Esophagus (tissue), 2 donors: Measurements from ENCODE around the gene COL15A1. TPM values are rescaled to one million over a fixed set of nuclear protein-coding genes. Genes with fewer than 3 reads are reported as not detected.
"Not testable (repeated sequence)": the region's sequence is repeated elsewhere in the genome, so short reads cannot be mapped to it uniquely, and the experiment has no call there.

Source experiments
- H3K27ac ChIP-seq, 2 donors: one replicate each; pipeline ENCODE4 v1.5.1; 2013; ENCODE audit warnings: low read depth in 2 of 2, mild to moderate bottlenecking in 2 of 2, inconsistent platforms in 1 of 2, low read length in 1 of 2, moderate library complexity in 1 of 2
- H3K27me3 ChIP-seq, 2 donors: one replicate each; pipeline ENCODE4 v1.6.1; 2013; ENCODE audit warnings: low read length in 2 of 2, control low read depth in 1 of 2, mild to moderate bottlenecking in 1 of 2; ENCODE audit not compliant: insufficient read depth in 2 of 2, control insufficient read depth in 1 of 2
- H3K36me3 ChIP-seq, 2 donors: one replicate each; pipeline ENCODE4 v1.6.1; 2013; ENCODE audit warnings: low read length in 1 of 2; ENCODE audit not compliant: control insufficient read depth in 2 of 2, insufficient read depth in 2 of 2
- H3K4me1 ChIP-seq, 2 donors: one replicate each; pipeline ENCODE4 v1.6.1; 2013; ENCODE audit warnings: low read length in 1 of 2; ENCODE audit not compliant: control insufficient read depth in 2 of 2, insufficient read depth in 2 of 2
- H3K4me3 ChIP-seq, 2 donors: one replicate each; pipeline ENCODE4 v1.5.1; 2013; ENCODE audit warnings: low read length in 2 of 2, mild to moderate bottlenecking in 2 of 2, low read depth in 1 of 2, moderate library complexity in 1 of 2
- H3K9me3 ChIP-seq, 2 donors: one replicate each; pipeline ENCODE4 v1.6.1; 2013; ENCODE audit warnings: mild to moderate bottlenecking in 2 of 2, low read depth in 1 of 2, low read length in 1 of 2, moderate library complexity in 1 of 2; ENCODE audit not compliant: control insufficient read depth in 2 of 2, insufficient read depth in 1 of 2
- WGBS, 2 donors: extraction: QIAGEN DNeasy Blood & Tissue Kit; methylation state at CpG; one replicate each; pipeline ENCODE4 v1.1.7; 2013; 5-methylcytosine and 5-hydroxymethylcytosine counted together
- polyA plus RNA-seq, 2 donors: library from polyadenylated mRNA; stranded (reverse); fragments of 200-250 nt; gene quantifications; one replicate each; pipeline ENCODE4 v1.2.3, GENCODE V29; 2013
- donor health status: healthy with polysubstance abuse.
- donor health status: Bipolar disorder and iron deficiency.

Gene COL15A1
- polyA plus RNA-seq, 2 donors, result 5.2 to 7.3 TPM

GRCh38 chr9:98902925-98903324 lies 40.8 kb upstream of the COL15A1 start:
- 77 to 92% methylated on average over 5 of the region's 5 CpGs for WGBS, 2 donors
- Histone ChIP-seq H3K27ac (no peak overlapping the region), H3K36me3 (no peaks in the 10 kb centered on the region), H3K4me1 (no peaks in the 10 kb centered on the region), H3K9me3 (no peaks in the 10 kb centered on the region), H3K27me3 (no peaks in the 10 kb centered on the region), H3K4me3 (no peak overlapping the region)

DNA sequence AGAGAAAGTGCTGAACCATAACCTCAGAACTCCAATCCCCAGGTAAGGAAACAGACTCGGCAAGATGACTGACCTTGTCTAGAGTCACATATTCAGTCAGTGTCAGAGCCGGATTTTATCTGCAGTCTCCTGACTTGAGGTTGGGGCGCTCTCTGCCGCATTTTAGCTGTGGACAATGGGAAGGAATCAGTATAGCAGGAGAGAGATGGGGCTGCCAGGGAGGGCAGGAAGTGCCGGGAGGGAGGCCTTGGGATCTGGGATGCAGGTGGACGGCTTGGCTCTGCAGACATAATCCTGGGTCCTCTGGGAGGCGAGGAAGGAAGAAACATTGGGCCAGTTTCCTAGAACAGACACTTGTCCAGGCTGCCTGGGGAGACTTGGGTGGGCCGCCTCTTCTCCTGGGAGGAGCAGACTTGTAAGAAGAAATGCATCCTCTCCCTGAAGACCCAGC lies 39.7 kb upstream of the COL15A1 start:
- Histone ChIP-seq H3K9me3 (no peaks in the 10 kb centered on the region), H3K4me1 (peaks cover 5 to 7% of the 10 kb centered on the region in 2 donors), H3K27me3 (no peaks in the 10 kb centered on the region), H3K4me3 (no peak overlapping the region), H3K27ac (no peak overlapping the region), H3K36me3 (no peaks in the 10 kb centered on the region)
- WGBS, 2 donors, result 78 to 83% methylated on average over 8 of the region's 8 CpGs

- WGBS, 2 donors, result 71 to 81% methylated on average over 4 of the region's 4 CpGs
- no peaks in the 10 kb centered on the region for H3K27me3 ChIP-seq
- no peak overlapping the region for H3K4me3 ChIP-seq
- peaks cover 5 to 7% of the 10 kb centered on the region in 2 donors for H3K4me1 ChIP-seq
- H3K9me3 ChIP-seq, result no peaks in the 10 kb centered on the region
- no peak overlapping the region for H3K27ac ChIP-seq
- H3K36me3 ChIP-seq, result no peaks in the 10 kb centered on the region
These were observed 38.7 kb upstream of the COL15A1 start for GRCh38 chr9:98905015-98905414.

- Histone ChIP-seq H3K4me3 (no peak overlapping the region), H3K4me1 (peaks cover 5 to 7% of the 10 kb centered on the region in 2 donors), H3K36me3 (no peaks in the 10 kb centered on the region), H3K27ac (peak overlapping the region in 1 of 2 donors; percentile 22), H3K9me3 (no peaks in the 10 kb centered on the region), H3K27me3 (no peaks in the 10 kb centered on the region)
- 62 to 71% methylated on average over 8 of the region's 8 CpGs for WGBS, 2 donors
These were observed 37.2 kb upstream of the COL15A1 start for GRCh38 chr9:98906273-98907040.

- WGBS, 2 donors, result 83 to 84% methylated on average over 4 of the region's 4 CpGs
- no peaks in the 10 kb centered on the region for H3K27me3 ChIP-seq
- H3K4me1 ChIP-seq, result peaks cover 5 to 7% of the 10 kb centered on the region in 2 donors
- peak overlapping the region in 1 of 2 donors; percentile 22 for H3K27ac ChIP-seq
- no peaks in the 10 kb centered on the region for H3K9me3 ChIP-seq
- no peaks in the 10 kb centered on the region for H3K36me3 ChIP-seq
- H3K4me3 ChIP-seq, result no peak overlapping the region
These were observed 36.7 kb upstream of the COL15A1 start for GRCh38 chr9:98907055-98907454.

- 38 to 51% methylated on average over 5 of the region's 5 CpGs for WGBS, 2 donors
- H3K9me3 ChIP-seq, result no peaks in the 10 kb centered on the region
- no peaks in the 10 kb centered on the region for H3K36me3 ChIP-seq
- peaks cover 5 to 7% of the 10 kb centered on the region in 2 donors for H3K4me1 ChIP-seq
- H3K27ac ChIP-seq, result peak overlapping the region; percentile 40 to 59
- H3K4me3 ChIP-seq, result no peak overlapping the region
- no peaks in the 10 kb centered on the region for H3K27me3 ChIP-seq
These were observed 34.6 kb upstream of the COL15A1 start for GRCh38 chr9:98908897-98909634.

DNA sequence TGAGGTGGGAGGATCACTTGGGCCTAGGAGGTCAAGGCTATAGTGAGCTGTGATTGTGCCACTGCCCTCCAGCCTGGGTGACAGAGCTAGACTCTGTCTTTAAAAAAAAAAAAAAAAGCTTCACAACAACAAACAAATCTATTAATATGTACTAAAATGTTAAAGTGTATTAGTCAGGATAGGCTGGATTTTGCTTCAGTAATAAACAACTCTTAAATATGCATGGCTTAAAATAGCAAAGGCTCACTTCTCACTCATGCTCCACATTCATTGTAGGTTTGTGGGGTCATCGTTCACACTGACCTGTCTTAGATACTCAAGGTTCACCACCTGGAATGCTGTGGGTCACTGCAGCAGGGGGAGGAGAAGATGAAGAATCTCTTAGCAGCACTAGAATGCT lies 33.8 kb upstream of the COL15A1 start:
- Histone ChIP-seq H3K36me3 (no peaks in the 10 kb centered on the region), H3K27me3 (no peaks in the 10 kb centered on the region), H3K4me1 (peaks cover 5 to 7% of the 10 kb centered on the region in 2 donors), H3K9me3 (no peaks in the 10 kb centered on the region), H3K4me3 (no peak overlapping the region), H3K27ac (no peak overlapping the region)
- 78 to 83% methylated on average over 1 of the region's 1 CpG for WGBS, 2 donors

DNA sequence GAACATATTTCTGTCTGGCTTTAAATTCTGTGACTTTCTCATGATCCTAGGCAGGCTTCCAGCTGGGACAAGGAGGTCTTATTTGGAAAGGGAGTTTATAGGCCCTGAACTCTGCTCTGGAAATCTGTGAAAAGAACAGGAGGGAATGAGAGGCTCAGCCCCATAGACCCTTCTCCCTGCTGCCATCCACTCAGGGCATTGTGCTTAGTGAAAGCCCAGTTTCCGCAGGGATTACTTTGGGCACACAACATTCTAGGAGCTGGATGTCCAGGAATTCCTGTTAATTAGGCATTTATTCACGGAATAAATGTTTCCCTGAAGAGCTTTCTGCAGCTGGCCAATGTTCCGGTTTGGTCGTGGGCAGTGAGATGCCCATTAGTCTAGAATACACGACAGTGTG lies 32.7 kb upstream of the COL15A1 start:
- no peaks in the 10 kb centered on the region for H3K9me3 ChIP-seq
- H3K27ac ChIP-seq, result no peak overlapping the region
- H3K4me3 ChIP-seq, result no peak overlapping the region
- H3K4me1 ChIP-seq, result peaks cover 5 to 7% of the 10 kb centered on the region in 2 donors
- WGBS, 2 donors, result 73 to 75% methylated on average over 5 of the region's 5 CpGs
- no peaks in the 10 kb centered on the region for H3K36me3 ChIP-seq
- H3K27me3 ChIP-seq, result no peaks in the 10 kb centered on the region

DNA sequence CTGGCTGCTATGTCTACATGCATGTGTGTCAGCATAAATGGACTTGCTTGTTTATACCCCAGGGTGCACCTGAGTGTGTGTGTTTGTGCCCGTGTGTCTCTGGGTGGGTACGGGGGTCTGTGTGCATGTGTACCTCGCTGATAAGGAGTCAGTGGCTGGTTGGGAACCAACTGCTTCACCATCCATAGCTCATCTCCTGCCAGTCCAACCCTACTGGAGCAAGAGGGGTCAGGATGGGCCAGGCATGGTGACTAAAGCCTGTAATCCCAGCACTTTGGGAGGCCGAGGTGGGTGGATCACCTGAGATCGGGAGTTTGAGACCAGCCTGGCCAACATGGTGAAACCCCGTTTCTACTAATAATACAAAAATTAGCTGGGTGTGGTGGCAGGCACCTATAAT lies 32.0 kb upstream of the COL15A1 start:
- H3K4me1 ChIP-seq, H3K36me3 ChIP-seq, H3K27ac ChIP-seq, H3K4me3 ChIP-seq, H3K9me3 ChIP-seq, H3K27me3 ChIP-seq: not testable (repeated sequence)
- WGBS, 2 donors, result 90 to 91% methylated on average over 6 of the region's 6 CpGs
